Chondrocyte (in vitro differentiated cells): ENCODE results near the gene NOTCH2. TPM values are rescaled to one million over a fixed set of nuclear protein-coding genes. Genes with fewer than 3 reads are reported as not detected.
"Not testable (repeated sequence)": the region's sequence is repeated elsewhere in the genome, so short reads cannot be mapped to it uniquely, and the experiment has no call there.

ENCODE experiments used
- DNase-seq: peaks from one replicate; pipeline ENCODE4 v3.0.0; 2021; ENCODE audit warnings: mixed read lengths, low spot score
- H3K27ac Mint-ChIP-seq: one replicate; pipeline ENCODE4 v1.8.0; 2021; ENCODE audit warnings: mild to moderate bottlenecking, moderate library complexity, mixed read lengths; ENCODE audit not compliant: unreplicated experiment
- H3K27me3 Mint-ChIP-seq: 2 replicates; pipeline ENCODE4 v1.8.0; 2021; ENCODE audit warnings: low read depth, mixed read lengths
- H3K36me3 Mint-ChIP-seq: 2 replicates; pipeline ENCODE4 v1.8.0; 2021; ENCODE audit warnings: low read depth, mixed read lengths
- H3K4me1 Mint-ChIP-seq: 2 replicates; pipeline ENCODE4 v1.8.0; 2021; ENCODE audit warnings: low read depth, mild to moderate bottlenecking, mixed read lengths
- H3K4me3 Mint-ChIP-seq: one replicate; pipeline ENCODE4 v1.8.0; 2021; ENCODE audit warnings: mild to moderate bottlenecking, moderate library complexity, mixed read lengths; ENCODE audit not compliant: unreplicated experiment
- H3K9me3 Mint-ChIP-seq: 2 replicates; pipeline ENCODE4 v1.8.0; 2021; ENCODE audit warnings: low read depth, mixed read lengths
- long read RNA-seq: library from polyadenylated mRNA; stranded (forward); transcript quantifications from one replicate; pipeline ENCODE4 v2.0.0, GENCODE V29; 2021
- total RNA-seq: library from RNA; stranded (reverse); gene quantifications from 3 replicates; pipeline ENCODE4 v1.2.1, GENCODE V29; 2021

NOTCH2 gene
- total RNA-seq, result 193 to 229 TPM (median 195 TPM) in 3 replicates
- long read RNA-seq, full-length matches to known transcripts, result 5 of 50 reads
- long read RNA-seq, partial matches to known transcripts, result 16 of 50 reads
- long read RNA-seq, other reads (novel, unspliced or antisense), result 29 of 50 reads

GRCh38 chr1:120069067-120069919 lies at the start of gene NOTCH2:
Gene NOTCH2 (minus strand): TSS chr1:120069662. CDS start chr1:120069406, 256 bp downstream.
- H3K27ac Mint-ChIP-seq, result peak within 1 kb of the TSS; percentile 54
- H3K4me3 Mint-ChIP-seq, result peak within 1 kb of the TSS; percentile 66
- H3K4me1 Mint-ChIP-seq, H3K27me3 Mint-ChIP-seq, H3K9me3 Mint-ChIP-seq, H3K36me3 Mint-ChIP-seq: not testable (repeated sequence)
- peak; percentile 58 for DNase-seq

- H3K4me3 Mint-ChIP-seq, DNase-seq, H3K27ac Mint-ChIP-seq, H3K9me3 Mint-ChIP-seq, H3K27me3 Mint-ChIP-seq, H3K4me1 Mint-ChIP-seq, H3K36me3 Mint-ChIP-seq: not testable (repeated sequence)
These were observed 48.1 kb upstream of the NOTCH2 start for GRCh38 chr1:120117371-120118177.

GRCh38 chr1:120116094-120116493 lies 46.6 kb upstream of the NOTCH2 start:
- H3K4me1 Mint-ChIP-seq, H3K36me3 Mint-ChIP-seq, DNase-seq, H3K27me3 Mint-ChIP-seq, H3K4me3 Mint-ChIP-seq, H3K27ac Mint-ChIP-seq, H3K9me3 Mint-ChIP-seq: not testable (repeated sequence)

GRCh38 chr1:120113134-120113533 lies 43.7 kb upstream of the NOTCH2 start:
- not testable (repeated sequence) for H3K27me3 Mint-ChIP-seq, H3K4me3 Mint-ChIP-seq, H3K4me1 Mint-ChIP-seq, H3K9me3 Mint-ChIP-seq, H3K36me3 Mint-ChIP-seq, DNase-seq, H3K27ac Mint-ChIP-seq

- H3K4me1 Mint-ChIP-seq, DNase-seq, H3K9me3 Mint-ChIP-seq, H3K27me3 Mint-ChIP-seq, H3K4me3 Mint-ChIP-seq, H3K36me3 Mint-ChIP-seq, H3K27ac Mint-ChIP-seq: not testable (repeated sequence)
These were observed 42.8 kb upstream of the NOTCH2 start for GRCh38 chr1:120112212-120112611.

- not testable (repeated sequence) for H3K4me3 Mint-ChIP-seq, DNase-seq, H3K27ac Mint-ChIP-seq, H3K4me1 Mint-ChIP-seq, H3K9me3 Mint-ChIP-seq, H3K27me3 Mint-ChIP-seq, H3K36me3 Mint-ChIP-seq
These were observed 42.3 kb upstream of the NOTCH2 start for GRCh38 chr1:120111771-120112170.

- not testable (repeated sequence) for H3K4me3 Mint-ChIP-seq, H3K27ac Mint-ChIP-seq, H3K36me3 Mint-ChIP-seq, DNase-seq, H3K4me1 Mint-ChIP-seq, H3K27me3 Mint-ChIP-seq, H3K9me3 Mint-ChIP-seq
These were observed 41.5 kb upstream of the NOTCH2 start for GRCh38 chr1:120111008-120111407.

- H3K27me3 Mint-ChIP-seq, H3K4me1 Mint-ChIP-seq, H3K27ac Mint-ChIP-seq, DNase-seq, H3K36me3 Mint-ChIP-seq, H3K9me3 Mint-ChIP-seq, H3K4me3 Mint-ChIP-seq: not testable (repeated sequence)
These were observed 40.2 kb upstream of the NOTCH2 start for GRCh38 chr1:120109656-120110055.

GRCh38 chr1:120109180-120109579 lies 39.7 kb upstream of the NOTCH2 start:
- H3K27me3 Mint-ChIP-seq, H3K9me3 Mint-ChIP-seq, H3K27ac Mint-ChIP-seq, DNase-seq, H3K4me1 Mint-ChIP-seq, H3K36me3 Mint-ChIP-seq, H3K4me3 Mint-ChIP-seq: not testable (repeated sequence)

- H3K9me3 Mint-ChIP-seq, result not testable (repeated sequence)
These were observed 35.8 kb upstream of the NOTCH2 start for GRCh38 chr1:120105288-120105687.

GRCh38 chr1:120103768-120104167 lies 34.3 kb upstream of the NOTCH2 start:
- not testable (repeated sequence) for H3K36me3 Mint-ChIP-seq, H3K4me3 Mint-ChIP-seq, H3K4me1 Mint-ChIP-seq, H3K9me3 Mint-ChIP-seq, DNase-seq, H3K27ac Mint-ChIP-seq, H3K27me3 Mint-ChIP-seq

More at GRCh38 chr1:120105288-120105687, 35.8 kb upstream of the NOTCH2 start:
- not testable (repeated sequence) for H3K4me3 Mint-ChIP-seq, DNase-seq, H3K4me1 Mint-ChIP-seq, H3K27ac Mint-ChIP-seq, H3K27me3 Mint-ChIP-seq, H3K36me3 Mint-ChIP-seq

- H3K9me3 Mint-ChIP-seq, H3K4me1 Mint-ChIP-seq, DNase-seq, H3K4me3 Mint-ChIP-seq, H3K27ac Mint-ChIP-seq, H3K27me3 Mint-ChIP-seq, H3K36me3 Mint-ChIP-seq: not testable (repeated sequence)
These were observed 32.1 kb upstream of the NOTCH2 start for GRCh38 chr1:120101593-120101992.
